Spinal cord (tissue), 10 donors: ENCODE measurements around the gene SRPK2. TPM values are rescaled to one million over a fixed set of nuclear protein-coding genes. Genes with fewer than 3 reads are reported as not detected.

Experiments
- DNase-seq, 6 donors: peaks; one replicate each; pipeline versions ENCODE4 v3.0.0 to v3.0.0-alpha.2; 2013 to 2015; ENCODE audit warnings: low spot score in 6 of 6, low read depth in 4 of 6
- H3K27ac ChIP-seq: one replicate; pipeline ENCODE4 v1.5.1; 2013; ENCODE audit warnings: low read depth, low read length, control low read depth
- H3K27me3 ChIP-seq: one replicate; pipeline ENCODE4 v1.6.1; 2013; ENCODE audit warnings: low read length; ENCODE audit not compliant: control insufficient read depth, insufficient read depth
- H3K36me3 ChIP-seq: one replicate; pipeline ENCODE4 v1.6.1; 2013; ENCODE audit warnings: low read length; ENCODE audit not compliant: control insufficient read depth, insufficient read depth
- H3K4me1 ChIP-seq: one replicate; pipeline ENCODE4 v1.6.1; 2013; ENCODE audit warnings: low read length; ENCODE audit not compliant: control insufficient read depth, insufficient read depth
- H3K4me3 ChIP-seq: one replicate; pipeline ENCODE4 v1.5.1; 2013; ENCODE audit warnings: low read depth, low read length, control low read depth
- H3K9me3 ChIP-seq: one replicate; pipeline ENCODE4 v1.6.1; 2013; ENCODE audit warnings: low read length; ENCODE audit not compliant: control insufficient read depth, insufficient read depth
- WGBS: methylation state at CpG from one replicate; pipeline ENCODE4 v1.1.5; 2013; ENCODE audit warnings: missing lambda C conversion rate; ENCODE audit not compliant: insufficient coverage; 5-methylcytosine and 5-hydroxymethylcytosine counted together
- polyA plus RNA-seq, 2 donors: library from polyadenylated mRNA; unstranded; fragments of 120-200 nt; gene quantifications; one replicate each; pipeline ENCODE4 v1.2.1, GENCODE V29; 2013; ENCODE audit not compliant: insufficient read length in 2 of 2
- total RNA-seq, 2 donors: library from RNA; depleted of rRNA in 1 of 2; stranded (reverse); fragments of 120-200 nt in 1 of 2; fragments of >200 nt in 1 of 2; gene quantifications; one replicate each; pipeline versions ENCODE4 v1.2.3 to v1.2.4, GENCODE V29; 2013 to 2014
- donor health status: healthy.

Gene SRPK2
- total and polyA plus RNA-seq, 4 donors = 79.8 to 252 (median 126) TPM

DNA sequence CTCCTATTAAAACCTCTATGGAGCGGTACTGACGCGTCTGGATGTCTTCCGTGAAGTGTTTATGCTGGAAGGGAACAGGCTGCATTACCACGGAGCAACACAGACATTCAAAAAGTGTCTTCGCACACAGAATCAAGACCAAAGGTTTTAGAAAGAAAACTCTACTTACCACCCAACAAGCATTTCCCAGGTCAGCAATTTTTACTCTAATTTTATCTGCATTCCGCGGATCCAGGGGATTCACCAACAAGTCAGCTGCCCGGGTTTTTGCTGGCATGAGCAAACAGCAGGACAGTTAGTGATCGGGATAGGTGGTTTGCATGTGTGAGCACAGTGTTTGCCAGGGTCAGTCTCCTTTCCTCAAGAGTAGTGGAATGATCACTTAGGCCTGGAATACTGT lies 255.9 kb downstream of the SRPK2 start:
- H3K36me3 ChIP-seq = peaks cover 14% of the 10 kb centered on the region
- DNase-seq = no peak
- H3K9me3 ChIP-seq = no peaks in the 10 kb centered on the region
- H3K4me3 ChIP-seq = no peak overlapping the region
- H3K27me3 ChIP-seq = no peaks in the 10 kb centered on the region
- peaks cover 14% of the 10 kb centered on the region for H3K4me1 ChIP-seq
- no peak overlapping the region for H3K27ac ChIP-seq
- 97% methylated on average over 6 of the region's 10 CpGs for WGBS

DNA sequence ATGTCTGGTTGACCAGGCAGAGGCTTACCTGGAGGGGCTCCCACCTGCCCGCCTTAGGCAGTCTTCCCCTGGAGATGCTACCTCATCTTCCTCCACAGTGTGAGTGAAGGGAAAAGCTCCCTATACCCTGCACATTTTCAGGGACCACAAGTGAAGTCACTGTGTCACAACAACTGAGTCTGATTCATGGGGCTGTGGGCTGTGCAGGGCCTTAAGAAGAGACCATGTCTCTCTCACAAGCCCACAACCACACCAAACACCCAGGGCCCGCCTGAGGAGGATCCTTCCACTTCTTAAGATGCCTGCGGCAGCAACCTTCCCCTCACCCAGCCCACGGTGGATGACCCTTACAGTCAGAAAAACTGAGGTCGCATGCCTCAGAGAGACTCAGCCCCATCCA lies 256.4 kb downstream of the SRPK2 start:
- WGBS = 93% methylated on average over 4 of the region's 5 CpGs
- Histone ChIP-seq H3K36me3 (peaks cover 14% of the 10 kb centered on the region), H3K27ac (no peak overlapping the region), H3K4me1 (peaks cover 14% of the 10 kb centered on the region), H3K4me3 (no peak overlapping the region), H3K9me3 (no peaks in the 10 kb centered on the region), H3K27me3 (no peaks in the 10 kb centered on the region)
- no peak for DNase-seq

DNA sequence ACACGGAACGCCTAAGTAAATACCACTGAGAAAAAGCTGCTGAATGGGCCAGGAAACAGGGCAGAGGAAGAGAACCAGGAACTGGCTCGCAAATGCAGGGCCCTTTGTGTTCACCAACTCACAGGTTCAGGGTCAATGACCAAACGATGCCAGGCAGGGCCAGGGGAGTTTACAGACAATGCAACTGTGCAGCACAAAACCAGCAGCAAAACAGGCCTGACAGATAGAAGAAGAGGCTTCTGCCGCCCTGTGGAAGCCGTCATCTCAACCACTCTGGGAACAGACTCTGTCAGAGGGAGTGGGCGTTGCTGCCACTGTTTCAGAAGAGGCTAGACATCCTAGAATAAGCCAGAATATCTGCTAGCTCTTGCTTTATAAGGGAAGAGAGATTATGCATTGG lies 256.8 kb downstream of the SRPK2 start:
- H3K4me3 ChIP-seq = no peak overlapping the region
- H3K9me3 ChIP-seq = no peaks in the 10 kb centered on the region
- 71% methylated on average over 7 of the region's 7 CpGs for WGBS
- no peaks in the 10 kb centered on the region for H3K27me3 ChIP-seq
- H3K4me1 ChIP-seq = peaks cover 14% of the 10 kb centered on the region
- DNase-seq = no peak
- H3K27ac ChIP-seq = no peak overlapping the region
- peaks cover 15% of the 10 kb centered on the region for H3K36me3 ChIP-seq

DNA sequence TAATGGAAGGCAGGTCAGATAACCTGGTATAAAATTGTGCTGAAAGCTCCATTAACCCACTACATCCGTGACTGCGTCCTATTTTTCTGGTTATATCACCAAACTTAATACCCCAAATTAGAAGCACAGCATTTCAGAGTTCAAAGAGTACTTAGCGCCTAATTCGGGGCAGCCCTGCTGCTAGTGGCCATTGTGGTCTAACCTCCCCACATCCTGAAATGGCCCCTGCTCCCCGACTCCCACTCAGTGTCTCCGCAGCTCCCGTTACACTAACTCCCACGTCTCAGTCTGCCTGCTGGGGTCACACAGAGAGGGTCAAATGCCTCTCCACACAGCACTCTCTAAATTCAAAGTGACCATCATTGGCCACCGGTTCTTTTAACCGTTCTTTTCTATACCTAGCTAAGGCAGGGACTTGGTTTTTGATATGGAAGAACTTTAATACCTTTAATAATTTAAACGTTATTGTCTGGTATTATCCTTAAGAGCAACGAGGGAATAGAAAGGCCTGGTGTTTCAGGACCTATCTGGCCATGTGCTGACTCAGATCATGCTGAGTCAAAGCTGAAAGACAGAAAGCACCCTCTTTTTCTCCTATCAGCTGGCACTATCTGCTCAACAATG lies 257.6 kb downstream of the SRPK2 start:
- H3K9me3 ChIP-seq = no peaks in the 10 kb centered on the region
- H3K4me3 ChIP-seq = no peak overlapping the region
- DNase-seq = no peak
- H3K4me1 ChIP-seq = peaks cover 19% of the 10 kb centered on the region
- peaks cover 22% of the 10 kb centered on the region for H3K36me3 ChIP-seq
- WGBS = 86% methylated on average over 8 of the region's 12 CpGs
- no peaks in the 10 kb centered on the region for H3K27me3 ChIP-seq
- no peak overlapping the region for H3K27ac ChIP-seq

DNA sequence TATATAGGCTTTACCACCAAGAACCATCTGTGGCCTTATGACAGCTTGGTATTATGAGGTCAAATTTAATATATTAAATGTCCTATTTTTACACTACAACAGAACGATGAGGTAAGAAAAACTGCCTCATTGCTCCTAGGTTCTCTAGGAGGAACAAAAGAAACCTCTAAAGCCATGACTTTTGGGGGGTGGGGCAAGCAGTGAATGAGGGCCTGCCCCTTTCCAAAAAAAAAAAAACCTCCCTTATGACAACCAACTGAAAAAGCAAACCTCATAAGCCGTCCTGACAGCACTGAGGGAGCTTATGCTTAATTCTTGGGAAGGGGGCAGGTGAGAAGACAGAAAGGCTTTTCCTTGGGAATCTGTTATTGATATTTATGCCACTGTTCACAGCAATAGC lies 258.1 kb downstream of the SRPK2 start:
- H3K4me3 ChIP-seq = no peak overlapping the region
- DNase-seq = no peak
- peaks cover 19% of the 10 kb centered on the region for H3K4me1 ChIP-seq
- H3K36me3 ChIP-seq = peaks cover 22% of the 10 kb centered on the region
- H3K9me3 ChIP-seq = no peaks in the 10 kb centered on the region
- no peaks in the 10 kb centered on the region for H3K27me3 ChIP-seq
- no CpG with 5 or more reads among the region's 2 CpGs for WGBS
- H3K27ac ChIP-seq = no peak overlapping the region

DNA sequence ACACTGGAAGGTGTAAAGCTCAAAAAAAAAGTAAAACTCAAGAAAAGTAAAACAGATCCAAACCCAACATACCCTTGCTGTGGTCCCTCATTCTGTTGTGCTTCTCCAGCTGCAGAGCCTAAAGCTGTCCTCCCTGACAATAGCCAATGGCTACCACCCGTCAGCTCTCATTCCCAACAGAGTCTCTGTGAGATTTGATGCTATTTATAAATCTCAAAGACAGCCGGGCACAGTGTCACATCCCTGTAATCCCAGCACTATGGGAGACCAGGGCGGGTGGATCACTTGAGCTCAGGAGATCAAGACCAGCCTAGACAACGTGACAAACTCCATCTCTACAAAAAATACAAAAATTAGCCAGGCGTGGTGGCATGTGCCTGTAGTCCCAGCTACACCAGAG lies 258.7 kb downstream of the SRPK2 start:
- Histone ChIP-seq H3K9me3 (no peaks in the 10 kb centered on the region), H3K4me3 (no peak overlapping the region), H3K27me3 (no peaks in the 10 kb centered on the region), H3K4me1 (peaks cover 16% of the 10 kb centered on the region), H3K27ac (no peak overlapping the region), H3K36me3 (peaks cover 22% of the 10 kb centered on the region)
- 71% methylated on average over 1 of the region's 5 CpGs for WGBS
- no peak for DNase-seq

DNA sequence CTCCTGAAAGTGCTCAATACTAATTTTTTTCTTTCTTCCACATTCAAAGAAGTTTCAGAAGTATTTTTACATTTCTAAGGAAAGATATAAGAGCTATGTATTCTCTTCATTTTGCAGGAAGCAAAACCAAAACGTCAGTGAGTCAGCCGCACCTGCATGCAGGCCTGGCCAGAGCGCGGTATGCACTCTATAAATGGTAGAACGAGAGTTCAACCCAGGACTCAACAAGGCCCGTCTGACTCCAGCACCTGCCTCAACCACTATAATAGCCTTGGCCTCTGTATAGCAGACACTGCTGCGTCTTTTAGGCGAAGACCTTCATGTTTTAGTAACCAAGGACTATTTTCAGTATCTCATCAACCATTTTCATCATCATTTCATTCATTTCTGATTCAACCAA lies 261.5 kb downstream of the SRPK2 start:
- no peak overlapping the region for H3K27ac ChIP-seq
- H3K4me3 ChIP-seq = no peak overlapping the region
- 80% methylated on average over 8 of the region's 8 CpGs for WGBS
- no peaks in the 10 kb centered on the region for H3K27me3 ChIP-seq
- peaks cover 15% of the 10 kb centered on the region for H3K36me3 ChIP-seq
- peaks cover 10% of the 10 kb centered on the region for H3K4me1 ChIP-seq
- no peak for DNase-seq
- no peaks in the 10 kb centered on the region for H3K9me3 ChIP-seq

DNA sequence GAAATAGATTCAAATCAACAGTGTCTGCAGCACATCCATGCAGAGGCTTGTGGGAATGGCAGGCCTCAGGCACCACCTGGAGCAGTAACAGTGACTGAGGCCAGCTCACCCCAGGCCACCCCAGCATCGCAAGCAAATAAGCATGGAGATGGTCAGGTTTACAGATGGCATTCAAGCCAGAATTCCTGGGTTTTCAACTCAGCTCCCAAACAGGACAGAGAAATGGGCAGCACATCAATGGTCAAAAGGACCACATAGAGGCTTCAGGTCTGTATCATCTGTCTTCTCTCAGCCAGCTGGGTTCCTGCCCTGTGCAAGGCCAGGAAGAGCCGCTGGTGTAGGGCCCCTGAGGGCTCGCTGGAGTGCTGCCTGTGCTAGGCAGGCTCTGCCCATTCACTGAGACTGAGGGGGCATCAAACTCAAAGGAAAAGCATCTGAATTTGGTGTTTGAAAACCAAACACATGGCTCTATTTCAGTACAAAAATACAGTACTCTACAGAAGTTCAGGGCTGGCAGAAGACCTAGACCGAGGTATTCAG lies 262.2 kb downstream of the SRPK2 start:
- Histone ChIP-seq H3K27ac (no peak overlapping the region), H3K4me1 (peaks cover 5% of the 10 kb centered on the region), H3K27me3 (no peaks in the 10 kb centered on the region), H3K4me3 (no peak overlapping the region), H3K36me3 (peaks cover 14% of the 10 kb centered on the region), H3K9me3 (no peaks in the 10 kb centered on the region)
- 67% methylated on average over 4 of the region's 4 CpGs for WGBS
- no peak for DNase-seq

DNA sequence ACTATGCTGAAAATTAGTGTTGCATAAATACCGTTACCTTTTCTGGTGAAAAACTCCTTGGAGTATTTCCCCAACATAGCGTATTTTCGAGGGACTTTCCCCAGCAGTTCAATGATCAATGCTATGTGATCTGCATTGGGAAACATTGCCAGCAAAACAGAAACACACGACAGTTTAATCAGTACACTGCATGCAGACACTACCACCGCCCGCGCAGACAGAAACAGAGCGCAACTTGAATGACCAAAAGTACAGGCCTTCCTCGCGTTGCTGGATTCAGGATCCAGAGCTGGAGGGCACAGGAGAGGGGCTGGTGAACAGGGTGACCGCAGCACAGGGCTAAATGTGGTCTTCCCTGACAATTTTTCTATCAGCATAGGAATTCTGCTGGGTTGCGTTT lies 263.0 kb downstream of the SRPK2 start:
- Histone ChIP-seq H3K4me1 (peaks cover 5% of the 10 kb centered on the region), H3K4me3 (no peak overlapping the region), H3K27me3 (no peaks in the 10 kb centered on the region), H3K27ac (no peak overlapping the region), H3K36me3 (peaks cover 14% of the 10 kb centered on the region), H3K9me3 (no peaks in the 10 kb centered on the region)
- DNase-seq = no peak
- 94% methylated on average over 10 of the region's 12 CpGs for WGBS

DNA sequence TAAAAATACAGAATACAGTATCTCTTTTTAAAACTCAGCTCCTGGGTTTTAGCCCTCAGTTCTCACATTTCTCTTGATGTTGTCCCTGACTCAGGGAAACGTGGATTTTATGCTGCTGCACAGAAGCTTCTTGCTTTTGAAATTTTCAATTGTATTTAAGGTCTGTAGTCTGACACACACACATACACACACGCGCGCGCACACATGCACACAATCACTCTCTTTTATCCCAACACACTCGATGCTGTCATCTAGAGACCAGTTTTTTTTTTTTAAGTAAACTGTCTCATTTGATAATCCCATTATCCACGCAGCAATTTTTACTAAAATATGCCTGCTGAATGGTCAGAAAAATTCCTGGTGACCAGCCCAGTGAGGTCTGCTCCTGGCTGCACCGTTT lies 266.1 kb downstream of the SRPK2 start:
- no peak overlapping the region for H3K4me3 ChIP-seq
- 80% methylated on average over 6 of the region's 8 CpGs for WGBS
- DNase-seq = no peak

More for the DNA sequence above, 266.1 kb downstream of the SRPK2 start:
- Histone ChIP-seq H3K27ac (no peak overlapping the region), H3K36me3 (peaks cover 17% of the 10 kb centered on the region), H3K4me1 (peaks cover 12% of the 10 kb centered on the region), H3K9me3 (no peaks in the 10 kb centered on the region), H3K27me3 (no peaks in the 10 kb centered on the region)
